B cell (primary cell): ENCODE results near the gene PCDHA8. TPM values are rescaled to one million over a fixed set of nuclear protein-coding genes. Genes with fewer than 3 reads are reported as not detected.

Experiments
- ATAC-seq: fragments of 200-7000 bp; cut with Tn5 transposase; one replicate; pipeline ENCODE4 v1.10.0; 2021; ENCODE audit warnings: low read depth, mild to moderate bottlenecking, moderate number of reproducible peaks, moderate library complexity
- CTCF ChIA-PET: fragments of 350-600 bp; sonication (Branson Sonifier 250); formaldehyde crosslinking; loops from one replicate; lab custom pipeline; 2021; ENCODE audit warnings: antibody characterized with exemption, inconsistent platforms; lab: Charles Lee
- POLR2A ChIA-PET: fragments of 350-600 bp; sonication (Branson Sonifier 250); formaldehyde crosslinking; loops from one replicate; lab custom pipeline; 2021; ENCODE audit warnings: antibody characterized with exemption; lab: Charles Lee
- DNase-seq: peaks from one replicate; pipeline ENCODE4 v3.0.0; 2013
- H2AFZ ChIP-seq: 2 replicates; pipeline ENCODE4 v1.6.1; 2012; ENCODE audit warnings: mild to moderate bottlenecking, low read depth, low read length; ENCODE audit not compliant: insufficient read depth, poor library complexity, severe bottlenecking
- H3K27ac ChIP-seq, 2 donors: 1 replicate in 1 of 2; 2 replicates in 1 of 2; pipeline ENCODE4 v1.5.1; 2012 to 2013; ENCODE audit warnings: low read length in 2 of 2, mild to moderate bottlenecking in 2 of 2, moderate library complexity in 1 of 2
- H3K27me3 ChIP-seq, 4 experiments: fragments of 200-600 bp in 1 of 4; sonication (generic) in 1 of 4; replicated peaks in 1 of 4; 1 replicate in 2 of 4; 2 replicates in 2 of 4; pipeline versions ENCODE4 v1.6.1 to v1.7.0; 2013 to 2016; ENCODE audit warnings: low read length in 3 of 4, mild to moderate bottlenecking in 2 of 4, mixed read lengths in 1 of 4, moderate library complexity in 1 of 4; ENCODE audit not compliant: insufficient read depth in 4 of 4, control insufficient read depth in 3 of 4; ENCODE audit errors: control extremely low read depth in 1 of 4
- H3K36me3 ChIP-seq, 2 experiments: replicated peaks in 1 of 2; 1 replicate in 1 of 2; 2 replicates in 1 of 2; pipeline versions ENCODE4 v1.6.1 to v1.7.1; 2013; ENCODE audit warnings: low read length in 1 of 2; ENCODE audit not compliant: insufficient read depth in 2 of 2, control insufficient read depth in 1 of 2; ENCODE audit errors: control extremely low read depth in 1 of 2, extremely low read depth in 1 of 2
- H3K4me1 ChIP-seq, 2 donors: fragments of 200-600 bp in 1 of 2; sonication (generic) in 1 of 2; 1 replicate in 1 of 2; 2 replicates in 1 of 2; pipeline versions ENCODE4 v1.5.1 to v1.6.1; 2013 to 2017; ENCODE audit warnings: low read length in 2 of 2; ENCODE audit not compliant: control insufficient read depth in 2 of 2, insufficient read depth in 2 of 2
- H3K4me2 ChIP-seq: replicated peaks from 2 replicates; pipeline ENCODE3; 2012; ENCODE audit warnings: mild to moderate bottlenecking, low read depth, low read length; ENCODE audit not compliant: poor library complexity, severe bottlenecking
- H3K4me3 ChIP-seq, 5 experiments: fragments of 200-600 bp in 1 of 5; sonication (generic) in 1 of 5; 1 replicate in 3 of 5; 2 replicates in 2 of 5; pipeline versions ENCODE4 v1.5.1 to v1.7.0; 2011 to 2016; ENCODE audit warnings: low read length in 4 of 5, mild to moderate bottlenecking in 4 of 5, low read depth in 2 of 5, control low read depth in 1 of 5, moderate library complexity in 1 of 5; ENCODE audit not compliant: insufficient read depth in 1 of 5; ENCODE audit errors: control extremely low read depth in 1 of 5, extremely low read depth in 1 of 5
- H3K79me2 ChIP-seq: fragments of 200-600 bp; sonication (generic); one replicate; pipeline ENCODE4 v1.6.0; 2016; ENCODE audit warnings: low read length; ENCODE audit not compliant: control insufficient read depth, insufficient read depth
- H3K9ac ChIP-seq: fragments of 200-600 bp; sonication (generic); 2 replicates; pipeline ENCODE4 v1.6.1; 2017; ENCODE audit warnings: mild to moderate bottlenecking, low read length, moderate library complexity
- H3K9me3 ChIP-seq, 3 donors: one replicate each; pipeline versions ENCODE4 v1.6.1 to v1.7.1; 2013; ENCODE audit warnings: low read length in 2 of 3; ENCODE audit not compliant: control insufficient read depth in 2 of 3, insufficient read depth in 1 of 3; ENCODE audit errors: control extremely low read depth in 1 of 3
- H4K20me1 ChIP-seq: 2 replicates; pipeline ENCODE4 v1.6.0; 2012; ENCODE audit warnings: mild to moderate bottlenecking, low read length; ENCODE audit not compliant: insufficient read depth, control insufficient read depth, poor library complexity, severe bottlenecking
- H3K27ac Mint-ChIP-seq: one replicate; pipeline ENCODE4 v1.8.0; 2021; ENCODE audit warnings: mixed read lengths
- H3K27me3 Mint-ChIP-seq: one replicate; pipeline ENCODE4 v1.8.0; 2021; ENCODE audit warnings: mixed read lengths
- H3K4me1 Mint-ChIP-seq: one replicate; pipeline ENCODE4 v1.8.0; 2021; ENCODE audit warnings: mixed read lengths
- H3K4me3 Mint-ChIP-seq: one replicate; pipeline ENCODE4 v1.8.0; 2021; ENCODE audit warnings: mixed read lengths
- H3K9me3 Mint-ChIP-seq: one replicate; pipeline ENCODE4 v1.8.0; 2022; ENCODE audit warnings: mixed read lengths; ENCODE audit not compliant: insufficient read depth
- EZH2 ChIP-seq: IDR thresholded peaks from 2 replicates; pipeline ENCODE4 v1.6.1; 2012; ENCODE audit warnings: borderline replicate concordance, low read depth, mild to moderate bottlenecking, moderate library complexity, low read length; ENCODE audit not compliant: insufficient read depth, poor library complexity, severe bottlenecking
- WGBS: methylation state at CpG from one replicate; pipeline ENCODE4 v1.1.5; 2013; ENCODE audit warnings: missing lambda C conversion rate; ENCODE audit not compliant: insufficient coverage; 5-methylcytosine and 5-hydroxymethylcytosine counted together
- intact Hi-C: fragments of 100-400 bp; cut with micrococcal nuclease; formaldehyde crosslinking; loops from one replicate; pipeline ENCODE4 v1.10.0; 2022
- polyA plus RNA-seq: library from polyadenylated mRNA; depleted of rRNA; stranded (reverse); fragments of >200 nt; gene quantifications from 2 replicates; pipeline ENCODE4 v1.2.3, GENCODE V29; 2012
- total RNA-seq, 2 donors: library from RNA; stranded (reverse); fragments of 120-200 nt in 1 of 2; gene quantifications; 1 replicate in 1 of 2; 2 replicates in 1 of 2; pipeline versions ENCODE4 v1.2.3 to v1.2.4, GENCODE V29; 2013 to 2022
- TF ChIP-seq, protein P1 (sequence below): fragments of 200-600 bp; IDR thresholded peaks from one replicate; pipeline ENCODE4 v1.8.0; 2022; ENCODE audit warnings: antibody characterized with exemption, mild to moderate bottlenecking

PCDHA8 gene
- total and polyA plus RNA-seq, 2 donors (not counting 1 experiment from before 2014, with no cell fraction given), result not detected

DNA sequence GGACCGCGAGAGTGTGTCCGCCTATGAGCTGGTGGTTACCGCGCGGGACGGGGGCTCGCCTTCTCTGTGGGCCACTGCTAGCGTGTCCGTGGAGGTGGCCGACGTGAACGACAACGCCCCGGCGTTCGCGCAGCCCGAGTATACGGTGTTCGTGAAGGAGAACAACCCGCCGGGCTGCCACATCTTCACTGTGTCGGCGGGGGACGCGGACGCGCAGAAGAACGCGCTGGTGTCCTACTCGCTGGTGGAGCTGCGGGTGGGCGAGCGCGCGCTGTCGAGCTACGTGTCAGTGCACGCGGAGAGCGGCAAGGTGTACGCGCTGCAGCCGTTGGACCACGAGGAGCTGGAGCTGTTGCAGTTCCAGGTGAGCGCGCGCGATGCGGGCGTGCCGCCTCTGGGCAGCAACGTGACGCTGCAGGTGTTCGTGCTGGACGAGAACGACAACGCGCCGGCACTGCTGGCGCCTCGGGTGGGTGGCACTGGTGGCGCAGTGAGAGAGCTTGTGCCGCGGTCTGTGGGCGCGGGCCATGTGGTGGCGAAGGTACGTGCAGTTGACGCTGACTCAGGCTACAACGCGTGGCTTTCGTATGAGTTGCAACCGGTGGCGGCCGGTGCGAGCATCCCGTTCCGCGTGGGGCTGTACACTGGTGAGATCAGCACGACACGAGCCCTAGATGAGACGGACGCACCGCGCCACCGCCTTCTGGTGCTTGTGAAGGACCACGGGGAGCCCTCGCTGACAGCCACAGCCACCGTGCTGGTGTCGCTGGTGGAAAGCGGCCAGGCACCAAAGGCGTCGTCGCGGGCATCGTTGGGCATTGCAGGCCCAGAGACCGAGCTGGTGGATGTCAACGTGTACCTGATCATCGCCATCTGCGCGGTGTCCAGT lies 5.1 kb upstream of the PCDHA8 start:
- H3K79me2 ChIP-seq, result no peaks in the 10 kb centered on the region
- H3K4me3 ChIP-seq, result no peak overlapping the region
- H3K4me1 Mint-ChIP-seq, result no peaks in the 10 kb centered on the region
- POLR2A ChIA-PET, result no interaction called here
- H3K27me3 Mint-ChIP-seq, result peaks cover 26% of the 10 kb centered on the region
- H2AFZ ChIP-seq, result no peak overlapping the region
- CTCF ChIA-PET, result no interaction called here
- DNase-seq, result no peak
- peaks cover 0 to 21% (median 11%) of the 10 kb centered on the region in 3 donors for H3K9me3 ChIP-seq
- no peak overlapping the region for H3K9ac ChIP-seq
- no peaks in the 10 kb centered on the region for H3K4me1 ChIP-seq
- H3K27me3 ChIP-seq, result peaks cover 0 to 10% (median 5%) of the 10 kb centered on the region in 4 experiments
- H4K20me1 ChIP-seq, result no peaks in the 10 kb centered on the region
- no peak overlapping the region for H3K27ac ChIP-seq
- intact Hi-C loops, result no loop called here
- TF ChIP-seq, protein P1, sequence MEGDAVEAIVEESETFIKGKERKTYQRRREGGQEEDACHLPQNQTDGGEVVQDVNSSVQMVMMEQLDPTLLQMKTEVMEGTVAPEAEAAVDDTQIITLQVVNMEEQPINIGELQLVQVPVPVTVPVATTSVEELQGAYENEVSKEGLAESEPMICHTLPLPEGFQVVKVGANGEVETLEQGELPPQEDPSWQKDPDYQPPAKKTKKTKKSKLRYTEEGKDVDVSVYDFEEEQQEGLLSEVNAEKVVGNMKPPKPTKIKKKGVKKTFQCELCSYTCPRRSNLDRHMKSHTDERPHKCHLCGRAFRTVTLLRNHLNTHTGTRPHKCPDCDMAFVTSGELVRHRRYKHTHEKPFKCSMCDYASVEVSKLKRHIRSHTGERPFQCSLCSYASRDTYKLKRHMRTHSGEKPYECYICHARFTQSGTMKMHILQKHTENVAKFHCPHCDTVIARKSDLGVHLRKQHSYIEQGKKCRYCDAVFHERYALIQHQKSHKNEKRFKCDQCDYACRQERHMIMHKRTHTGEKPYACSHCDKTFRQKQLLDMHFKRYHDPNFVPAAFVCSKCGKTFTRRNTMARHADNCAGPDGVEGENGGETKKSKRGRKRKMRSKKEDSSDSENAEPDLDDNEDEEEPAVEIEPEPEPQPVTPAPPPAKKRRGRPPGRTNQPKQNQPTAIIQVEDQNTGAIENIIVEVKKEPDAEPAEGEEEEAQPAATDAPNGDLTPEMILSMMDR, result no peak
- TF ChIP-seq EZH2, result no peak
- ATAC-seq, result no peak
- 60% methylated on average over 103 of the region's 103 CpGs for WGBS
- H3K36me3 ChIP-seq, result no peaks in the 10 kb centered on the region
- H3K27ac Mint-ChIP-seq, result no peak overlapping the region
- peaks cover 3% of the 10 kb centered on the region for H3K9me3 Mint-ChIP-seq
- no peak overlapping the region for H3K4me2 ChIP-seq
- H3K4me3 Mint-ChIP-seq, result no peak overlapping the region
